SW480 (cell line): ENCODE results near the gene MIGA1.
"Not testable (repeated sequence)": the region's sequence is repeated elsewhere in the genome, so short reads cannot be mapped to it uniquely, and the experiment has no call there.

ENCODE experiments used
- DNase-seq: peaks from one replicate; pipeline ENCODE4 v3.0.0-alpha.2; 2016; ENCODE audit warnings: low spot score

The MIGA1 gene

GRCh38 chr1:77779529-77780281 lies at the start of gene MIGA1:
Gene MIGA1 (plus strand): TSS chr1:77779649. CDS start chr1:77783253, 3,604 bp downstream.
- peak; percentile 96 for DNase-seq

- DNase-seq: no peak
Measured at GRCh38 chr1:77732090-77732489, 47.4 kb upstream of the MIGA1 start.

GRCh38 chr1:77739235-77739634 lies 40.2 kb upstream of the MIGA1 start:
- DNase-seq: no peak

GRCh38 chr1:77741316-77741715 lies 38.1 kb upstream of the MIGA1 start:
- no peak for DNase-seq

GRCh38 chr1:77742011-77742555 lies 37.4 kb upstream of the MIGA1 start:
- no peak for DNase-seq

- DNase-seq: no peak
Measured at GRCh38 chr1:77744576-77744975, 34.9 kb upstream of the MIGA1 start.

GRCh38 chr1:77749489-77749888 lies 30.0 kb upstream of the MIGA1 start:
- not testable (repeated sequence) for DNase-seq

- DNase-seq: no peak
Measured at GRCh38 chr1:77756052-77756754, 23.2 kb upstream of the MIGA1 start.

- DNase-seq: no peak
Measured at GRCh38 chr1:77757066-77757584, 22.3 kb upstream of the MIGA1 start.

GRCh38 chr1:77757603-77758002 lies 21.8 kb upstream of the MIGA1 start:
- no peak for DNase-seq

GRCh38 chr1:77759071-77760028 lies 20.1 kb upstream of the MIGA1 start, which contains the start of gene USP33:
Gene USP33 (minus strand): TSS chr1:77759852. CDS start chr1:77741697, 18,155 bp downstream.
- peak; percentile 77 for DNase-seq

GRCh38 chr1:77762072-77762476 lies 17.4 kb upstream of the MIGA1 start:
- DNase-seq: peak; percentile 33

GRCh38 chr1:77768006-77768405 lies 11.4 kb upstream of the MIGA1 start:
- DNase-seq: no peak

GRCh38 chr1:77776007-77776700 lies 3.3 kb upstream of the MIGA1 start:
- DNase-seq: no peak

GRCh38 chr1:77781683-77782082 lies 2.2 kb downstream of the MIGA1 start:
- no peak for DNase-seq

GRCh38 chr1:77783141-77783540 lies 3.7 kb downstream of the MIGA1 start:
- DNase-seq: no peak

GRCh38 chr1:77786093-77786741 lies 6.8 kb downstream of the MIGA1 start:
- not testable (repeated sequence) for DNase-seq

- DNase-seq: no peak
Measured at GRCh38 chr1:77794550-77794949, 15.1 kb downstream of the MIGA1 start.

GRCh38 chr1:77796695-77797405 lies 17.4 kb downstream of the MIGA1 start:
- peak; percentile 38 for DNase-seq

GRCh38 chr1:77797991-77798390 lies 18.5 kb downstream of the MIGA1 start:
- no peak for DNase-seq
